ENCODE results near the gene FMN1.

Gene FMN1

DNA sequence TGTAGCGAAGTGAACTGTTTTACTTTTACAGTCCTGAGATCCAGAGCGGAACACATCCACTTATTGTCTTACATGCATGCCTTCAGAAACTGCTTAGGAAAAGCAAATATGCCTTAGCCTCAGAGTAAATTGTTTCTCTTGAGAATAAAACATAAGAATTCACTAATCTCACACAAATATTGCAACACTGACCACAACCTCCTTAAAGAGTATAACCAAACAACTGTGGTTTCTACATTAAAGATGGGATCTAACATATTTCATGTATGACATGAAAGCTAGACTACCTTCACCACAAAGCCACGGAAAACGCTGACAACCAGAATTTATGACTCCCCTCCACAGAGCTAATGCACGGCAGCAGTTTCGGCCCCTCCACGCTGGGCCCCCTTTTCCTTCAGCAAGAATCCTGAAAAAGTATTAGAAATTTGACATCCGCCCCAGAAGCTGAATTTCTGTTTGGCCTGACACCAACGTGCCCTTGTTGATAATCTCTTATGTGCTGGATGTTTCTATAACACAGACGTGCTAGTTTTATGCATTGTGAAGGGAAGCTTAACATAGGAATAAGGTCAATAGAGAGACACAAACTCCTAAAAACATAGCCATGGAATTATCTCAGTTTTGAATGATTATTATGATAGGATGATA lies 392.1 kb downstream of the FMN1 start:
- no peak for DNase-seq

DNA sequence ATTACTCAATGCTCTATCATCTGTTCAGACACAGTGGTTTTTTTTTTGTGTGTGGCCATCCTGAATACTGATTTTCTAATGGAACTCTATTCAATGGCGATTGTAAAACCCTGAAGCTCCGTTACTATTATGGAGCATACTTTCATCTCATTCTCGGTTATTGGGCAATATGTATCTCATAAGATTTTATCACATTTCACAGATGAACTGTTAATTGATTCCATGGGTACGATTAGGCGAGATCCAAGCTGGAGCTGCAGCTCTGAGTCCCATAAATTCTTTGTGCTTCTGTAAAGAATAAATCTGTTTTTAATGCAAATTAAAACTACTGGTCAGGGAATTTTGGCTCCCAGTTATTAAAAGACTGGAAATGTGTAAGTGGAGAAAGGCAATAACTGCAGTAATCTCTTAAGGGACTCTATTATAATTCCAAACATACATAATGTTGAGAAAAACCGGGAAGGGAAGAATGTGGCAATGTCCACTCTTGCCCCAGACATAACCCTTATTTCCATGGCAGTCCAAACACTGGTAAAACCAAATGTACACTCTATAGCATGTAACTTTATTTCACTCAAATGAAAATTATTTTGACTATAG lies 394.5 kb downstream of the FMN1 start:
- DNase-seq: no peak

- no peak for DNase-seq
Observed at GRCh38 chr15:32796856-32797255, 397.7 kb downstream of the FMN1 start.

GRCh38 chr15:32794973-32795372 lies 399.5 kb downstream of the FMN1 start:
- no peak for DNase-seq

GRCh38 chr15:32792436-32792835 lies 402.1 kb downstream of the FMN1 start:
- no peak for DNase-seq

- no peak for DNase-seq
Observed at GRCh38 chr15:32790352-32790999, 404.0 kb downstream of the FMN1 start.

DNA sequence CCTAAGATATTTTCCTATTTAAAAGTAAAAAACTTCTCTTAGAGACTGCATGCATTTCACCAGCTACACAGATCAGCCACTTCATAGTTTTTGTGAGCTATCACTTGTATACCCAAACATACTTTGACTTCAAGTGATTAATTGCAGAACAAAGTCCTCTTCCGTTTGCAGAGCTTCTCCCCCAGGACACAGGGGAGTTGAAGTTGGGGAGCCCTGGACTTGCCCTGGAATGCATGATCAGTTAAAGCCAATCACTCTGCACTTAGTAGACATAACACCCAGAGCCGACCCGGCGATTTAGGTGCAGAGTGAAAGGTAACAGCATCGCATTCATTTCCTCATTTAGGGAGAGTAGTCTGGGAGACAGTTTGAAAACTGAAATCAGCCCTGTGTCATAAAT lies 406.6 kb downstream of the FMN1 start:
- DNase-seq: no peak

DNA sequence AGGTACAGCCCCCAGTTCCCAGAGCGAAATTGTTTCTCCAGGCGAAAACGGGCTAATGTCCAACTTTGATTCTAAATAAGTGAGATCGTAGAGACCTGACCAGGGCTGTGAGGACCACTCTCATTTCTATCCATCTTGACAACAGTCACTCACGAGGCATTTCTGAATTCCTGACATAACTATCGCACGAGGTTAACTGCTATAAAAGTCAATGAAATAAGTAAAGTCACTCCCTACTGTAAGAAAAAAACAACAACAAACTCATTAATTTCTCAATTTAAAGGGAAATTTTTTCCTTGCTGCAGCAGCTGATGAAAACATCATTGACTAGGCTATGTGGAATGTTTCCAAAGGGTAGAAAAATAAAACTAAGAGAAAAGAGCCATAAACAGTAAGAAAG lies 407.6 kb downstream of the FMN1 start:
- DNase-seq: no peak

GRCh38 chr15:32784581-32784980 lies 409.9 kb downstream of the FMN1 start:
- DNase-seq: no peak

- no peak for DNase-seq
Observed at GRCh38 chr15:32781781-32782180, 412.7 kb downstream of the FMN1 start.

DNA sequence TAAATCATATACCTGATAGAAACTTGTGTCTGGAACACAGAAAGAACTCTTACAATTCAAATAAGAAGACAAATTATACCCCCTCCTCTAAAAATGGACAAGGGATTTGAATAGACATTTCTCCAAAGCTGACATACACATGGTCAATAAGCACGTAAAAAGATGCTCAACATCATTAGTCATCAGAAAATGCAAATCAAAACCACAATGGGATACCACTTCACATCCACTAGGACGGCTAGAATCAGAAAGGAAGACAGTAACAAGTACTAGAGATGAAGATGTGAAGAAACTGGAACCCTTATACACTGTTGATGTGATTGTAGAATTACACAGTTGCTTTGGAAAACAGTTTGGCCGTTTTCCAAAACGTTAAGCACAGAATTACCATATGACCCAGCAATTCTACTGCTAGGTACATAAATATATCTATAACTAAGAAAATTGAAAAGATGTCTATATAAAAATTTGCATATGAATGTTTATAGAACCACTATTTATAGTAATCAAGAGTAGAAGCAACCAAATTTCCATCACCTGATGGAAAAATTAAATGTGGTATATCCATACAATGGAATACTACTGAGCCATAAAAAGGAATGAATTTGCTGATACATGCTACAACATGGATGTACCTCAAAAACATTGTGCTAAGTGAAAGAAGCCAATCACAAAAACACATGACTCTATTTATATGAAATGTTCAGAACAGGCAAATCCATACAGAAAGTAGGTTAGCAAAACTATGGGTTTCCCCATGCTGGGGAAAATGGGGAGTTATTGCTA lies 415.9 kb downstream of the FMN1 start:
- no peak for DNase-seq

- no peak for DNase-seq
Observed at GRCh38 chr15:32775103-32775502, 419.4 kb downstream of the FMN1 start.

GRCh38 chr15:32774022-32774421 lies 420.5 kb downstream of the FMN1 start:
- DNase-seq: no peak

DNA sequence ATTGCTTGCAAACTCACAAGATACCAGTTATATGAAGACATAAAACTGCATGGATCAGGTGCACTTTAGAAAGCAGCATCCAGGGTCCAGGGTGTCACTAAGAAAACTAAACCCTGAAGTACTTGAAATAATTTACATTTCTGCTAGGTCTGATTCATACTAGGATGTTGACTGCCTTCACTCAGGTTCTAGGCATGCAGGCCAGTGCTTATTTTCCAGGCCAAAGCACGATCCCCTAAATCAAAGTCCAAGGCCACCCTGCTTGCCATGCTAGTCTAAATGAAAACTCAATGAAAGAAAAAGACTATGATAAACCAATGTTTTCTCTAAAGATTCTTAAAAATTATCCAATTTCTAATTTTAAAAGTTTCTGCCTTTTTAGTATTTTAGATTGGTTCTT lies 427.3 kb downstream of the FMN1 start:
- DNase-seq: no peak

- no peak for DNase-seq
Observed at GRCh38 chr15:32766101-32766500, 428.4 kb downstream of the FMN1 start.

- no peak for DNase-seq
Observed at GRCh38 chr15:32765236-32765635, 429.3 kb downstream of the FMN1 start.

- DNase-seq: no peak
Observed at GRCh38 chr15:32763295-32763694, 431.2 kb downstream of the FMN1 start.

DNA sequence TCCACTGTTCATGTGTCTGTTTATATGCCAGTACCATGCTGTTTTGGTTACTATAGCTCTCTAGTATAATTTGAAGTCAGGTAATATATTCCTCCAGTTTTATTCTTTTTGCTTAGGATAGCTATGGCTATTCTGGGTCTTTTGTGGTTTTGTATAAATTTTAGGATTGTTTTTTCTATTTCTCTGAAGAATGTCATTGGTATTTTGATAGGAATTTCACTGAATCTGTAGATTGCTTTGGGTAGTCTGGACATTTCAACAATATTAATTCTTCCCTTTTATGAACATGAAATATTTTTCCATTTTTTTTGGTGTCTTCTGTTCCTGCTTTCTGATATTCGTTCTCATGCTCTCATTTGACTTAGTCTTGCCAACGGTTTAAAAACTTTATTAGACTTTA lies 437.1 kb downstream of the FMN1 start:
- DNase-seq: no peak

DNA sequence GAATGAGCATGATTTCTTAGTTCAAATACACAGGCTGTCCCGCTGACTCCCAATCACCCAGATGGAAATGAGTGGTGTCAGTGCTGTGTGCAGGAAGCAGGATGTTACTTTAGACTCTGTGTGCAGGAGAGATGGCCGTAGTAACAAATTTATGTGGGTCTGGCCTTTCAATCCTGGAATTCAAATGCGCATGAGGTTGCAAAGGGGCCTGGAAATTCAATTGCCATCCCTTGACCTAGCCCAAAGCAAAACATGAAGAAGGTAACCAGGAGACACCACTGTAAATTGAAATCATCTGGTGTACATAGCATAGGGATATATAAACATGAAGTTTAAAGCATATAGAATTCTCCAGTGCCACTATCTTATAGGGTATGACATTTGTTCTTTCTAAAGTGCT lies 443.5 kb downstream of the FMN1 start:
- DNase-seq: no peak

DNA sequence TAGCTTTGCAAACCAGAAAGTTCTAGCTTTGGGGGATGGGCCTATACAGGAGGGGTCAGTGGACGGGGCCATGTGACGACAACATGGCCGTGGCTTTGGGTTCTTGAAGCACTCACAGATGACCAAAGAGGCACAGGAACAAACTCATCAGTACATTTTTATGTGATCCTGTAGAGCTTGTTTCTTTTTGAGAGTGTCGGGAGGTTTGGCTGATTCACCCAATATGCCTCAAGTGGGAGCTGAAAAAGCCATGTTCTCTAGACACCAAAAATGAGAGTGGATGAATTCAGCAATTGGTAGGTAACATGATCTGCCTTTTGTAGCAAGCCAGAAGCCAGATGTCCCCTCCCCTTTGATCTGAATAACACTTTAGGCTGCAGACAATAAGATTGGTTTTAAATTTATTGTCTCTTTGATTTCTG lies 446.6 kb downstream of the FMN1 start:
- DNase-seq: no peak

GRCh38 chr15:32746116-32746857 lies 448.2 kb downstream of the FMN1 start:
- DNase-seq: no peak

- DNase-seq: no peak
Observed at GRCh38 chr15:32743411-32744140, 450.9 kb downstream of the FMN1 start.
